Measurements from ENCODE around the gene TRIM33. TPM values are rescaled to one million over a fixed set of nuclear protein-coding genes. Genes with fewer than 3 reads are reported as not detected.

Gene TRIM33
- total RNA-seq, 1 experiment from 2014 or later: 44.5 TPM

DNA sequence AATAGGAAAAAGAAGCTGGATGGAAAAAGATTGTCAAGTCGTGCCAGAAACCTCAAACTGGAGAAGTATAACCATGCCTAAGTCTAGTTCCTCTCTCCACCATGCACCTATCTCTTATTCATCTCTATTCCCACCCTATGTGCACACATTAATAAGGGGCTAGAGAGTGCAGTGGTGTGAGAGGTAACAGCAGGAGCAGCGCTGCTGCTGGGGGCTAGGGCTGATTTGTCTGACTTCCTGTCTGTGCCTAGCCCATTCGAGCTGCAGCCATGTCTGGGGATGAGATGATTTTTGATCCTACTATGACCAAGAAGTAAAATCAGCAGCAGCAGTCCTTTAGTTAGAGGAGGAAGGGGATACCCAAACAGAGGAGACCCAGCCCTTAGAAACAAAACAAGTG, 43.0 kb downstream of the TRIM33 start (continued):
- TF ChIP-seq, protein P1, sequence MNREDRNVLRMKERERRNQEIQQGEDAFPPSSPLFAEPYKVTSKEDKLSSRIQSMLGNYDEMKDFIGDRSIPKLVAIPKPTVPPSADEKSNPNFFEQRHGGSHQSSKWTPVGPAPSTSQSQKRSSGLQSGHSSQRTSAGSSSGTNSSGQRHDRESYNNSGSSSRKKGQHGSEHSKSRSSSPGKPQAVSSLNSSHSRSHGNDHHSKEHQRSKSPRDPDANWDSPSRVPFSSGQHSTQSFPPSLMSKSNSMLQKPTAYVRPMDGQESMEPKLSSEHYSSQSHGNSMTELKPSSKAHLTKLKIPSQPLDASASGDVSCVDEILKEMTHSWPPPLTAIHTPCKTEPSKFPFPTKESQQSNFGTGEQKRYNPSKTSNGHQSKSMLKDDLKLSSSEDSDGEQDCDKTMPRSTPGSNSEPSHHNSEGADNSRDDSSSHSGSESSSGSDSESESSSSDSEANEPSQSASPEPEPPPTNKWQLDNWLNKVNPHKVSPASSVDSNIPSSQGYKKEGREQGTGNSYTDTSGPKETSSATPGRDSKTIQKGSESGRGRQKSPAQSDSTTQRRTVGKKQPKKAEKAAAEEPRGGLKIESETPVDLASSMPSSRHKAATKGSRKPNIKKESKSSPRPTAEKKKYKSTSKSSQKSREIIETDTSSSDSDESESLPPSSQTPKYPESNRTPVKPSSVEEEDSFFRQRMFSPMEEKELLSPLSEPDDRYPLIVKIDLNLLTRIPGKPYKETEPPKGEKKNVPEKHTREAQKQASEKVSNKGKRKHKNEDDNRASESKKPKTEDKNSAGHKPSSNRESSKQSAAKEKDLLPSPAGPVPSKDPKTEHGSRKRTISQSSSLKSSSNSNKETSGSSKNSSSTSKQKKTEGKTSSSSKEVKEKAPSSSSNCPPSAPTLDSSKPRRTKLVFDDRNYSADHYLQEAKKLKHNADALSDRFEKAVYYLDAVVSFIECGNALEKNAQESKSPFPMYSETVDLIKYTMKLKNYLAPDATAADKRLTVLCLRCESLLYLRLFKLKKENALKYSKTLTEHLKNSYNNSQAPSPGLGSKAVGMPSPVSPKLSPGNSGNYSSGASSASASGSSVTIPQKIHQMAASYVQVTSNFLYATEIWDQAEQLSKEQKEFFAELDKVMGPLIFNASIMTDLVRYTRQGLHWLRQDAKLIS (CRISPR knock-in tag; IDR thresholded peaks at IDR 0.05; ENCODE audit: borderline replicate concordance): no peak
- no peak for TF ChIP-seq TEAD4 (CRISPR knock-in tag; IDR thresholded peaks at IDR 0.05)

DNA sequence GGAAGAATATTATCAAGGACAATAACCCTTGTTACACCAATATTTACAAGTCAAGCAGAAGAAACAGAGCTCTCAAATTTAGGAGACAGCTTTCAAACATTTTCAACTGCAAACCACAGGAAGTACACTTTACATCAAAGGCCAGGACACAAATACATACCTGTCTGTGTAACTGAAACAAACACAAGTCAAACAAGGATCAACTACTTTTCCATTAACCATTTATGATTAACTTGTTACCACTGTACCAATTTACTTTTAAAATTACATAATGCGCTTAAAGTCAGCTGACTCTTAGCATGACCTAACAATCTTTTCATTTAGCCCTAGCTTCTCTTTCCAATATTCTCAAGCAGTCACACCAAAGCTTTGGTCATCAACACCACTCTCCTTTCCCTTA, 43.5 kb downstream of the TRIM33 start:
- Mint-ChIP-seq H3K27me3 (ENCODE audit: low read depth) (no peaks in the 10 kb centered on the region), H3K9me3 (peaks cover 6% of the 10 kb centered on the region; the same call in 1 of the 2 replicates), H3K4me3 (no peak overlapping the region), H3K36me3 (peaks cover 8% of the 10 kb centered on the region; the same call in 1 of the 2 replicates), H3K27ac (peak overlapping the region; percentile 69), H3K4me1 (peaks cover 46% of the 10 kb centered on the region)
- CTCF ChIA-PET: interaction anchor here (1.1 kb wide), 1 partner anchor 28 kb away, joined by 5 read pairs; no protein-coding TSS in a partner anchor
- no peak for ATAC-seq
- POLR2A ChIA-PET: no interaction called here
- TF ChIP-seq, protein P2, sequence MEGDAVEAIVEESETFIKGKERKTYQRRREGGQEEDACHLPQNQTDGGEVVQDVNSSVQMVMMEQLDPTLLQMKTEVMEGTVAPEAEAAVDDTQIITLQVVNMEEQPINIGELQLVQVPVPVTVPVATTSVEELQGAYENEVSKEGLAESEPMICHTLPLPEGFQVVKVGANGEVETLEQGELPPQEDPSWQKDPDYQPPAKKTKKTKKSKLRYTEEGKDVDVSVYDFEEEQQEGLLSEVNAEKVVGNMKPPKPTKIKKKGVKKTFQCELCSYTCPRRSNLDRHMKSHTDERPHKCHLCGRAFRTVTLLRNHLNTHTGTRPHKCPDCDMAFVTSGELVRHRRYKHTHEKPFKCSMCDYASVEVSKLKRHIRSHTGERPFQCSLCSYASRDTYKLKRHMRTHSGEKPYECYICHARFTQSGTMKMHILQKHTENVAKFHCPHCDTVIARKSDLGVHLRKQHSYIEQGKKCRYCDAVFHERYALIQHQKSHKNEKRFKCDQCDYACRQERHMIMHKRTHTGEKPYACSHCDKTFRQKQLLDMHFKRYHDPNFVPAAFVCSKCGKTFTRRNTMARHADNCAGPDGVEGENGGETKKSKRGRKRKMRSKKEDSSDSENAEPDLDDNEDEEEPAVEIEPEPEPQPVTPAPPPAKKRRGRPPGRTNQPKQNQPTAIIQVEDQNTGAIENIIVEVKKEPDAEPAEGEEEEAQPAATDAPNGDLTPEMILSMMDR (IDR thresholded peaks at IDR 0.05): no peak
- TF ChIP-seq GABPB1 (CRISPR knock-in tag; IDR thresholded peaks at IDR 0.05): peak; percentile 82
- DNase-seq (ENCODE audit: low spot score): no peak

DNA sequence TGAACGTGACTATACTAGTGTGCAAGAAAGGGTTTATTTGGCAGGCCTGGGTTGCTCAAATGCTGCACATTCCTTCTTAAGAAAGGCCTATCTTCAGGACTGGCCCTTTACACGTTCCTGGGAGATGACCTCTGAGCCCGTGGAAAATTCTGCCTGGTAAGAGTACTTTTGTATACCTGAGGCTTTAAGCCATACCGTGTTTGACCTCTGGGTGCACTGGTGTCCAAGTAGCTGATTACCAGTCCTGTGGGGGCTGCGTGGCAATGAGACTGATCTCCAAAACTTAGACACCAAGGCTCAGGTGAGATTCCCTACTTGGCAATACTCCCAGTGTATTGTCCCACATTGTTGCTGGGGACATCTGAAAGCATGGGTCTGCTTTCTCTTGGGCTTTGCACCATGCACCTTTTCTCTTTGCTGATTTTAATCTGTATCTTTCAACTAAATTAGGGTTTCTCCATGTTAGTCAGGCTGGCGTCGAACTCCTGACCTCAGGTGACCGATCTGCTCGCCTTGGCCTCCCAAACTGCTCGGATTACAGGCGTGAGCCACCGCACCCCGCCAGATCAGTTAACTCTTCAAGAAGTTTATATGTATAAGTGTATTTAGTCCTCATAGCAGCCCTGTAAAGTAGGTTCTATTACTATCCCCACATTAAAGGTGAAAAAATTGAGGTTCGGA, 44.5 kb downstream of the TRIM33 start:
- ChIA-PET POLR2A (no interaction called here), CTCF (interaction anchor here (0.6 kb wide), 1 partner anchor 168 kb away, joined by 4 read pairs; no protein-coding TSS in a partner anchor)
- TF ChIP-seq ZNF232 (CRISPR knock-in tag; IDR thresholded peaks at IDR 0.05): no peak
- TF ChIP-seq, protein P3, sequence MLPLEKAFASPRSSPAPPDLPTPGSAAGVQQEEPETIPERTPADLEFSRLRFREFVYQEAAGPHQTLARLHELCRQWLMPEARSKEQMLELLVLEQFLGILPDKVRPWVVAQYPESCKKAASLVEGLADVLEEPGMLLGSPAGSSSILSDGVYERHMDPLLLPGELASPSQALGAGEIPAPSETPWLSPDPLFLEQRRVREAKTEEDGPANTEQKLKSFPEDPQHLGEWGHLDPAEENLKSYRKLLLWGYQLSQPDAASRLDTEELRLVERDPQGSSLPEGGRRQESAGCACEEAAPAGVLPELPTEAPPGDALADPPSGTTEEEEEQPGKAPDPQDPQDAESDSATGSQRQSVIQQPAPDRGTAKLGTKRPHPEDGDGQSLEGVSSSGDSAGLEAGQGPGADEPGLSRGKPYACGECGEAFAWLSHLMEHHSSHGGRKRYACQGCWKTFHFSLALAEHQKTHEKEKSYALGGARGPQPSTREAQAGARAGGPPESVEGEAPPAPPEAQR (CRISPR knock-in tag; IDR thresholded peaks at IDR 0.05): no peak
- peak overlapping the region; percentile 69; the same call in 1 of the 2 replicates for H3K27ac Mint-ChIP-seq
- peaks cover 45% of the 10 kb centered on the region for H3K4me1 Mint-ChIP-seq
- H3K9me3 Mint-ChIP-seq: peaks cover 6% of the 10 kb centered on the region; the same call in 1 of the 2 replicates
- peaks cover 8% of the 10 kb centered on the region; the same call in 1 of the 2 replicates for H3K36me3 Mint-ChIP-seq
- peak; percentile 75 for ATAC-seq
- no peak for DNase-seq (ENCODE audit: low spot score)
- H3K27me3 Mint-ChIP-seq (ENCODE audit: low read depth): no peaks in the 10 kb centered on the region
- no peak overlapping the region for H3K4me3 Mint-ChIP-seq

DNA sequence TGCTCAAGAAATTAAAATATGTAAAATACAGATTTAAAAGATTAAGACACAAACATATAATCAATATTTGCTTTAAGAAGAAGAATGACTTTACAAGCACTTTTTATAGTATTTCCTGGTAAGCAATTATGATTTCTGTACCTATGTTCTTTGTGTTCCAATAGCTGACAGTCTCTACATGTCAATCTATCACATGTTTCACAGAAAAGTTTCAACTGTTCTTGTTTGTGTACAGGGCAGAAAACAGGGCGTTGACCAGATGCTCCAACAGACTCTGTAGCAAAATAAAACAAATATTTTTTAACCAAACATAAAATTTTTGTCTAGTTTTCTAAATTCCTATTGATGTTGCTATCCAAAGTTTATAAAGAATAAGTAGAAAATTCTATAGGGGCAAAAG, 48.0 kb downstream of the TRIM33 start:
- POLR2A ChIA-PET: no interaction called here
- H3K36me3 Mint-ChIP-seq: peaks cover 24% of the 10 kb centered on the region
- no peaks in the 10 kb centered on the region for H3K27me3 Mint-ChIP-seq (ENCODE audit: low read depth)
- no peak overlapping the region for H3K27ac Mint-ChIP-seq
- DNase-seq (ENCODE audit: low spot score) (no peak), ATAC-seq (no peak)
- no peak overlapping the region for H3K4me3 Mint-ChIP-seq
- H3K9me3 Mint-ChIP-seq: peaks cover 6% of the 10 kb centered on the region; the same call in 1 of the 2 replicates
- peaks cover 48% of the 10 kb centered on the region for H3K4me1 Mint-ChIP-seq
- CTCF ChIA-PET: interaction anchor here (0.7 kb wide), 1 partner anchor 20 kb away, joined by 3 read pairs; no protein-coding TSS in a partner anchor
- TF ChIP-seq, protein P4, sequence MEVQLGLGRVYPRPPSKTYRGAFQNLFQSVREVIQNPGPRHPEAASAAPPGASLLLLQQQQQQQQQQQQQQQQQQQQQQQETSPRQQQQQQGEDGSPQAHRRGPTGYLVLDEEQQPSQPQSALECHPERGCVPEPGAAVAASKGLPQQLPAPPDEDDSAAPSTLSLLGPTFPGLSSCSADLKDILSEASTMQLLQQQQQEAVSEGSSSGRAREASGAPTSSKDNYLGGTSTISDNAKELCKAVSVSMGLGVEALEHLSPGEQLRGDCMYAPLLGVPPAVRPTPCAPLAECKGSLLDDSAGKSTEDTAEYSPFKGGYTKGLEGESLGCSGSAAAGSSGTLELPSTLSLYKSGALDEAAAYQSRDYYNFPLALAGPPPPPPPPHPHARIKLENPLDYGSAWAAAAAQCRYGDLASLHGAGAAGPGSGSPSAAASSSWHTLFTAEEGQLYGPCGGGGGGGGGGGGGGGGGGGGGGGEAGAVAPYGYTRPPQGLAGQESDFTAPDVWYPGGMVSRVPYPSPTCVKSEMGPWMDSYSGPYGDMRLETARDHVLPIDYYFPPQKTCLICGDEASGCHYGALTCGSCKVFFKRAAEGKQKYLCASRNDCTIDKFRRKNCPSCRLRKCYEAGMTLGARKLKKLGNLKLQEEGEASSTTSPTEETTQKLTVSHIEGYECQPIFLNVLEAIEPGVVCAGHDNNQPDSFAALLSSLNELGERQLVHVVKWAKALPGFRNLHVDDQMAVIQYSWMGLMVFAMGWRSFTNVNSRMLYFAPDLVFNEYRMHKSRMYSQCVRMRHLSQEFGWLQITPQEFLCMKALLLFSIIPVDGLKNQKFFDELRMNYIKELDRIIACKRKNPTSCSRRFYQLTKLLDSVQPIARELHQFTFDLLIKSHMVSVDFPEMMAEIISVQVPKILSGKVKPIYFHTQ (CRISPR knock-in tag; IDR thresholded peaks at IDR 0.05): no peak
- TF ChIP-seq MYBL2 (CRISPR knock-in tag; IDR thresholded peaks at IDR 0.05) (no peak), ZNF671 (CRISPR knock-in tag; IDR thresholded peaks at IDR 0.05) (no peak), TEAD4 (CRISPR knock-in tag; IDR thresholded peaks at IDR 0.05) (no peak), RELA (CRISPR knock-in tag; IDR thresholded peaks at IDR 0.05; ENCODE audit: borderline replicate concordance) (no peak), NR1H2 (CRISPR knock-in tag; IDR thresholded peaks at IDR 0.05) (no peak), NFYB (CRISPR knock-in tag; conservative IDR thresholded peaks at IDR 0.05; ENCODE audit: low read depth) (no peak)
- TF ChIP-seq, protein P5, sequence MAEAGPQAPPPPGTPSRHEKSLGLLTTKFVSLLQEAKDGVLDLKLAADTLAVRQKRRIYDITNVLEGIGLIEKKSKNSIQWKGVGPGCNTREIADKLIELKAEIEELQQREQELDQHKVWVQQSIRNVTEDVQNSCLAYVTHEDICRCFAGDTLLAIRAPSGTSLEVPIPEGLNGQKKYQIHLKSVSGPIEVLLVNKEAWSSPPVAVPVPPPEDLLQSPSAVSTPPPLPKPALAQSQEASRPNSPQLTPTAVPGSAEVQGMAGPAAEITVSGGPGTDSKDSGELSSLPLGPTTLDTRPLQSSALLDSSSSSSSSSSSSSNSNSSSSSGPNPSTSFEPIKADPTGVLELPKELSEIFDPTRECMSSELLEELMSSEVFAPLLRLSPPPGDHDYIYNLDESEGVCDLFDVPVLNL (CRISPR knock-in tag; IDR thresholded peaks at IDR 0.05; ENCODE audit: borderline replicate concordance, low read depth): no peak
- TF ChIP-seq, protein P1 (CRISPR knock-in tag; IDR thresholded peaks at IDR 0.05; ENCODE audit: borderline replicate concordance): no peak
